ENCODE results near the gene C17orf100.

DNA sequence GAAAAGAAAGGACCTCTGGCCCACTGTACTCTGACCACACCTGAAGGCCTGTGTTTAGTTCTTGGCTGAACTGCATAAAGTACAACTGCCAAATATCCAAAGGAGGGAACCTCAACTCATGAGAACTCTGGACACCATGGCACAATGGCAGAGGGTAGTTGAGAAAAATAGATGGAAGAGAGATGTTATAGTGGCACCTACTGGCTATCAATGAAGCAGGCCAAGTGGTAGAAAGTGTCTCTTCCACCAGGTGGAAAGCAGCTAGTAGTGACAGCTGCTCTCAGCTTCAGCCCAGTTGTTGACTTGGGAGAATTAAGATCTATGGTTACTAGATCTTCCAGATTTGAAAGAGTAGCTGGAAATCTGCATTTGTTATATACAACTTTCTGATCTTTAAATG lies 3.4 kb upstream of the C17orf100 start:
- TF ChIP-seq POLR2AphosphoS5 (IDR thresholded peaks at IDR 0.05; ENCODE audit: borderline replicate concordance, low read depth, low read length) (no peak), EZH2 (IDR thresholded peaks at IDR 0.05) (no peak), FOXP2 (optimal IDR thresholded peaks at IDR 0.05; ENCODE audit: control extremely low read depth, extremely low read length, insufficient read depth) (no peak)

Data from SK-N-MC (cell line).